Measurements from ENCODE around the gene PTPRG. TPM values are rescaled to one million over a fixed set of nuclear protein-coding genes. Genes with fewer than 3 reads are reported as not detected.

PTPRG gene
- total and polyA plus RNA-seq, 2 experiments from 2014 or later, result 24.4 to 131 TPM

- Mint-ChIP-seq H3K36me3 (ENCODE audit: low read depth) (no peaks in the 10 kb centered on the region), H3K4me1 (peaks cover 88% of the 10 kb centered on the region), H3K4me3 (no peak overlapping the region), H3K27ac (peak overlapping the region; percentile 92), H3K9me3 (no peaks in the 10 kb centered on the region), H3K27me3 (ENCODE audit: insufficient read depth, low read depth, poor library complexity) (peaks cover 7% of the 10 kb centered on the region)
- Histone ChIP-seq H3K79me2 (replicated peaks; ENCODE audit: insufficient read depth) (peaks cover 71% of the 10 kb centered on the region), H3F3A (replicated peaks; ENCODE audit: low read depth) (peaks cover 4% of the 10 kb centered on the region; the same call in 1 of the 2 replicates), H3K4me3 (no peak overlapping the region; the same call in 1 of the 2 replicates), H3K4me2 (peak overlapping the region; percentile 22), H3K27ac (ENCODE audit: low read depth) (peak overlapping the region; percentile 96), H2AFZ (no peak overlapping the region), H3K27me3 (ENCODE audit: insufficient read depth) (no peaks in the 10 kb centered on the region), H3K9me2 (ENCODE audit: insufficient read depth) (no peaks in the 10 kb centered on the region), H3K36me3 (ENCODE audit: insufficient read depth) (no peaks in the 10 kb centered on the region), H4K20me1 (replicated peaks; ENCODE audit: insufficient read depth) (no peaks in the 10 kb centered on the region), H3K4me1 (ENCODE audit: insufficient read depth) (peaks cover 86% of the 10 kb centered on the region)
- no peak for DNase-seq (ENCODE audit: low spot score)
- no peak for TF ChIP-seq STAT1 (IDR thresholded peaks at IDR 0.05; ENCODE audit: unreplicated experiment)
- TF ChIP-seq, protein P1, sequence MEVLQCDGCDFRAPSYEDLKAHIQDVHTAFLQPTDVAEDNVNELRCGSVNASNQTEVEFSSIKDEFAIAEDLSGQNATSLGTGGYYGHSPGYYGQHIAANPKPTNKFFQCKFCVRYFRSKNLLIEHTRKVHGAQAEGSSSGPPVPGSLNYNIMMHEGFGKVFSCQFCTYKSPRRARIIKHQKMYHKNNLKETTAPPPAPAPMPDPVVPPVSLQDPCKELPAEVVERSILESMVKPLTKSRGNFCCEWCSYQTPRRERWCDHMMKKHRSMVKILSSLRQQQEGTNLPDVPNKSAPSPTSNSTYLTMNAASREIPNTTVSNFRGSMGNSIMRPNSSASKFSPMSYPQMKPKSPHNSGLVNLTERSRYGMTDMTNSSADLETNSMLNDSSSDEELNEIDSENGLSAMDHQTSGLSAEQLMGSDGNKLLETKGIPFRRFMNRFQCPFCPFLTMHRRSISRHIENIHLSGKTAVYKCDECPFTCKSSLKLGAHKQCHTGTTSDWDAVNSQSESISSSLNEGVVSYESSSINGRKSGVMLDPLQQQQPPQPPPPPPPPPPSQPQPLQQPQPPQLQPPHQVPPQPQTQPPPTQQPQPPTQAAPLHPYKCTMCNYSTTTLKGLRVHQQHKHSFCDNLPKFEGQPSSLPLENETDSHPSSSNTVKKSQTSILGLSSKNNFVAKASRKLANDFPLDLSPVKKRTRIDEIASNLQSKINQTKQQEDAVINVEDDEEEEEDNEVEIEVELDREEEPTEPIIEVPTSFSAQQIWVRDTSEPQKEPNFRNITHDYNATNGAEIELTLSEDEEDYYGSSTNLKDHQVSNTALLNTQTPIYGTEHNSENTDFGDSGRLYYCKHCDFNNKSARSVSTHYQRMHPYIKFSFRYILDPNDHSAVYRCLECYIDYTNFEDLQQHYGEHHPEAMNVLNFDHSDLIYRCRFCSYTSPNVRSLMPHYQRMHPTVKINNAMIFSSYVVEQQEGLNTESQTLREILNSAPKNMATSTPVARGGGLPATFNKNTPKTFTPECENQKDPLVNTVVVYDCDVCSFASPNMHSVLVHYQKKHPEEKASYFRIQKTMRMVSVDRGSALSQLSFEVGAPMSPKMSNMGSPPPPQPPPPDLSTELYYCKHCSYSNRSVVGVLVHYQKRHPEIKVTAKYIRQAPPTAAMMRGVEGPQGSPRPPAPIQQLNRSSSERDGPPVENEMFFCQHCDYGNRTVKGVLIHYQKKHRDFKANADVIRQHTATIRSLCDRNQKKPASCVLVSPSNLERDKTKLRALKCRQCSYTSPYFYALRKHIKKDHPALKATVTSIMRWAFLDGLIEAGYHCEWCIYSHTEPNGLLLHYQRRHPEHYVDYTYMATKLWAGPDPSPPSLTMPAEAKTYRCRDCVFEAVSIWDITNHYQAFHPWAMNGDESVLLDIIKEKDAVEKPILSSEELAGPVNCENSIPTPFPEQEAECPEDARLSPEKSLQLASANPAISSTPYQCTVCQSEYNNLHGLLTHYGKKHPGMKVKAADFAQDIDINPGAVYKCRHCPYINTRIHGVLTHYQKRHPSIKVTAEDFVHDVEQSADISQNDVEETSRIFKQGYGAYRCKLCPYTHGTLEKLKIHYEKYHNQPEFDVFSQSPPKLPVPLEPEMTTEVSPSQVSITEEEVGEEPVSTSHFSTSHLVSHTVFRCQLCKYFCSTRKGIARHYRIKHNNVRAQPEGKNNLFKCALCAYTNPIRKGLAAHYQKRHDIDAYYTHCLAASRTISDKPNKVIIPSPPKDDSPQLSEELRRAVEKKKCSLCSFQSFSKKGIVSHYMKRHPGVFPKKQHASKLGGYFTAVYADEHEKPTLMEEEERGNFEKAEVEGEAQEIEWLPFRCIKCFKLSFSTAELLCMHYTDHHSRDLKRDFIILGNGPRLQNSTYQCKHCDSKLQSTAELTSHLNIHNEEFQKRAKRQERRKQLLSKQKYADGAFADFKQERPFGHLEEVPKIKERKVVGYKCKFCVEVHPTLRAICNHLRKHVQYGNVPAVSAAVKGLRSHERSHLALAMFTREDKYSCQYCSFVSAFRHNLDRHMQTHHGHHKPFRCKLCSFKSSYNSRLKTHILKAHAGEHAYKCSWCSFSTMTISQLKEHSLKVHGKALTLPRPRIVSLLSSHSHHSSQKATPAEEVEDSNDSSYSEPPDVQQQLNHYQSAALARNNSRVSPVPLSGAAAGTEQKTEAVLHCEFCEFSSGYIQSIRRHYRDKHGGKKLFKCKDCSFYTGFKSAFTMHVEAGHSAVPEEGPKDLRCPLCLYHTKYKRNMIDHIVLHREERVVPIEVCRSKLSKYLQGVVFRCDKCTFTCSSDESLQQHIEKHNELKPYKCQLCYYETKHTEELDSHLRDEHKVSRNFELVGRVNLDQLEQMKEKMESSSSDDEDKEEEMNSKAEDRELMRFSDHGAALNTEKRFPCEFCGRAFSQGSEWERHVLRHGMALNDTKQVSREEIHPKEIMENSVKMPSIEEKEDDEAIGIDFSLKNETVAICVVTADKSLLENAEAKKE (CRISPR knock-in tag; IDR thresholded peaks at IDR 0.05), result no peak
- no peak for ATAC-seq
These were observed 314.8 kb downstream of the PTPRG start for GRCh38 chr3:61875976-61876671.

DNA sequence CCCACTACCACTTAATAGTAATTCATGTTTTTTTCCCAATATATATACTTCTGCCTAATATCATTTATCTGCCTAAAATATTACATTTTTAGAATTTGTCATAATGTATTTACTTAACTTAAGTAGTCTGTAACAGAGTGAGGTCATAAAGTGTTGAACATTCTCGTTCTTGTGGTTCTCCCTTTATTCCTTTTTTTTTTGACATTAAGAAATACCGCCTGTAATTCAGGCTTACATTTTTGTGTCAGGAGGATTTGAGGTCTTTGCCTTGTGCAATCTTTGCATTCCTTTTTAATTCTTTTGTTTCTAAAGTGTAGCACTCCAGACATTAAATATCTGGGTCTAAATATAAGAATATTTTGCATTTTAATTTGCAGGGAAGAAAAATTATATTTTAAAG lies 315.4 kb downstream of the PTPRG start:
- no peaks in the 10 kb centered on the region for H4K20me1 ChIP-seq (replicated peaks; ENCODE audit: insufficient read depth)
- no peaks in the 10 kb centered on the region; the same call in 1 of the 2 replicates for H3F3A ChIP-seq (replicated peaks; ENCODE audit: low read depth)
- H3K27me3 Mint-ChIP-seq (ENCODE audit: insufficient read depth, low read depth, poor library complexity), result peaks cover 1% of the 10 kb centered on the region
- peak overlapping the region; percentile 22 for H3K4me2 ChIP-seq
- H3K36me3 Mint-ChIP-seq (ENCODE audit: low read depth), result no peaks in the 10 kb centered on the region
- H3K4me3 Mint-ChIP-seq, result no peak overlapping the region; the same call in 2 of the 3 replicates
- H2AFZ ChIP-seq, result no peak overlapping the region
- no peak overlapping the region for H3K27ac ChIP-seq (ENCODE audit: low read depth)
- no peak overlapping the region for H3K27ac Mint-ChIP-seq
- H3K36me3 ChIP-seq (ENCODE audit: insufficient read depth), result no peaks in the 10 kb centered on the region
- DNase-seq (ENCODE audit: low spot score), result no peak
- no peaks in the 10 kb centered on the region for H3K27me3 ChIP-seq (ENCODE audit: insufficient read depth)
- H3K9me3 Mint-ChIP-seq, result no peaks in the 10 kb centered on the region
- no peak for ATAC-seq
- H3K79me2 ChIP-seq (replicated peaks; ENCODE audit: insufficient read depth), result peaks cover 78% of the 10 kb centered on the region
- peaks cover 87% of the 10 kb centered on the region for H3K4me1 Mint-ChIP-seq
- H3K9me2 ChIP-seq (ENCODE audit: insufficient read depth), result no peaks in the 10 kb centered on the region
- H3K4me3 ChIP-seq, result no peak overlapping the region
- H3K4me1 ChIP-seq (ENCODE audit: insufficient read depth), result peaks cover 86% of the 10 kb centered on the region
- TF ChIP-seq JUNB (IDR thresholded peaks at IDR 0.05; ENCODE audit: unreplicated experiment), result no peak
- TF ChIP-seq, protein P2, sequence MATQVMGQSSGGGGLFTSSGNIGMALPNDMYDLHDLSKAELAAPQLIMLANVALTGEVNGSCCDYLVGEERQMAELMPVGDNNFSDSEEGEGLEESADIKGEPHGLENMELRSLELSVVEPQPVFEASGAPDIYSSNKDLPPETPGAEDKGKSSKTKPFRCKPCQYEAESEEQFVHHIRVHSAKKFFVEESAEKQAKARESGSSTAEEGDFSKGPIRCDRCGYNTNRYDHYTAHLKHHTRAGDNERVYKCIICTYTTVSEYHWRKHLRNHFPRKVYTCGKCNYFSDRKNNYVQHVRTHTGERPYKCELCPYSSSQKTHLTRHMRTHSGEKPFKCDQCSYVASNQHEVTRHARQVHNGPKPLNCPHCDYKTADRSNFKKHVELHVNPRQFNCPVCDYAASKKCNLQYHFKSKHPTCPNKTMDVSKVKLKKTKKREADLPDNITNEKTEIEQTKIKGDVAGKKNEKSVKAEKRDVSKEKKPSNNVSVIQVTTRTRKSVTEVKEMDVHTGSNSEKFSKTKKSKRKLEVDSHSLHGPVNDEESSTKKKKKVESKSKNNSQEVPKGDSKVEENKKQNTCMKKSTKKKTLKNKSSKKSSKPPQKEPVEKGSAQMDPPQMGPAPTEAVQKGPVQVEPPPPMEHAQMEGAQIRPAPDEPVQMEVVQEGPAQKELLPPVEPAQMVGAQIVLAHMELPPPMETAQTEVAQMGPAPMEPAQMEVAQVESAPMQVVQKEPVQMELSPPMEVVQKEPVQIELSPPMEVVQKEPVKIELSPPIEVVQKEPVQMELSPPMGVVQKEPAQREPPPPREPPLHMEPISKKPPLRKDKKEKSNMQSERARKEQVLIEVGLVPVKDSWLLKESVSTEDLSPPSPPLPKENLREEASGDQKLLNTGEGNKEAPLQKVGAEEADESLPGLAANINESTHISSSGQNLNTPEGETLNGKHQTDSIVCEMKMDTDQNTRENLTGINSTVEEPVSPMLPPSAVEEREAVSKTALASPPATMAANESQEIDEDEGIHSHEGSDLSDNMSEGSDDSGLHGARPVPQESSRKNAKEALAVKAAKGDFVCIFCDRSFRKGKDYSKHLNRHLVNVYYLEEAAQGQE (IDR thresholded peaks at IDR 0.05; ENCODE audit: unreplicated experiment), result no peak
- TF ChIP-seq ZNF114 (CRISPR knock-in tag; IDR thresholded peaks at IDR 0.05), result no peak
- TF ChIP-seq EZH2phosphoT487 (IDR thresholded peaks at IDR 0.05; ENCODE audit: unreplicated experiment), result no peak
- TF ChIP-seq ETS1 (IDR thresholded peaks at IDR 0.05), result no peak
- TF ChIP-seq POLR2AphosphoS5 (IDR thresholded peaks at IDR 0.05; ENCODE audit: low read depth), result no peak

Measured in GM23338 (cell line).